Upper lobe of left lung (tissue), 6 donors: ENCODE data around the gene C12orf76. TPM values are rescaled to one million over a fixed set of nuclear protein-coding genes. Genes with fewer than 3 reads are reported as not detected.
A peak's percentile ranks its signal among the peaks of the same experiment; 100 is the strongest.

Experiments
- ATAC-seq, 2 donors: fragments of 200-7000 bp; cut with Tn5 transposase; one replicate each; pipeline ENCODE4 v1.9.1; 2022; ENCODE audit warnings: mild to moderate bottlenecking in 2 of 2, moderate library complexity in 2 of 2; ENCODE audit not compliant: low FRiP score in 2 of 2
- DNase-seq, 2 donors: peaks; one replicate each; pipeline ENCODE4 v3.0.0-alpha.2; 2019 to 2020
- H3K27ac ChIP-seq, 4 donors: fragments of 200-600 bp; sonication (generic); one replicate each; pipeline ENCODE4 v1.5.1; 2016 to 2019
- H3K27me3 ChIP-seq, 4 donors: fragments of 200-600 bp; sonication (generic); one replicate each; pipeline ENCODE4 v1.5.1; 2017 to 2019
- H3K36me3 ChIP-seq, 4 donors: fragments of 200-600 bp; sonication (generic); one replicate each; pipeline ENCODE4 v1.5.1; 2016 to 2019
- H3K4me1 ChIP-seq, 4 donors: fragments of 200-600 bp; sonication (generic); one replicate each; pipeline ENCODE4 v1.5.1; 2018 to 2019
- H3K4me3 ChIP-seq, 4 donors: fragments of 200-600 bp; sonication (generic); one replicate each; pipeline ENCODE4 v1.5.1; 2017 to 2019; ENCODE audit warnings: mild to moderate bottlenecking in 2 of 4, moderate library complexity in 1 of 4
- H3K9me3 ChIP-seq, 4 donors: fragments of 200-600 bp; sonication (generic); one replicate each; pipeline ENCODE4 v1.5.1; 2018 to 2019
- EP300 ChIP-seq, 4 donors: sonication (generic); formaldehyde crosslinking; IDR thresholded peaks; one replicate each; pipeline ENCODE4 v1.5.1; 2017; ENCODE audit warnings: antibody characterized with exemption in 4 of 4, control low read depth in 2 of 4
- POLR2A ChIP-seq, 4 donors: fragments of 450-650 bp; IDR thresholded peaks; one replicate each; pipeline ENCODE4 v1.5.1; 2016 to 2017; ENCODE audit warnings: antibody characterized with exemption in 4 of 4, mild to moderate bottlenecking in 2 of 4
- POLR2AphosphoS5 ChIP-seq, 2 donors: sonication (generic); formaldehyde crosslinking; IDR thresholded peaks; one replicate each; pipeline ENCODE4 v1.5.1; 2017; ENCODE audit warnings: antibody characterized with exemption in 2 of 2
- WGBS, 2 donors: methylation state at CpG; one replicate each; pipeline ENCODE4 v1.1.5; 2017 to 2018; 5-methylcytosine and 5-hydroxymethylcytosine counted together
- total RNA-seq, 6 donors: library from RNA; depleted of rRNA in 4 of 6; stranded (reverse); fragments of >200 nt in 4 of 6; gene quantifications; one replicate each; pipeline versions ENCODE4 v1.1.0 to v1.2.1, GENCODE V29; 2016 to 2021
- TF ChIP-seq, protein P1 (sequence below), 6 experiments: fragments of 450-650 bp in 4 of 6; fragments of 200-600 bp in 2 of 6; sonication (generic) in 2 of 6; IDR thresholded peaks; one replicate each; pipeline ENCODE4 v1.5.1; 2016 to 2019; ENCODE audit warnings: antibody characterized with exemption in 6 of 6
- donor health status: DM: no; HTN: no; CAD: no; lungs with moderate emphysema.
- donor health status: DM: no; HTN: yes; CAD: no; lungs with severe emphysema.

C12orf76 gene, protein sequence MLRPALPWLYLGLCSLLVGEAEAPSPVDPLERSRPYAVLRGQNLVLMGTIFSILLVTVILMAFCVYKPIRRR
- 10 to 100 TPM in 5 of 6 donors, 1 to 10 TPM in 1; 8.4 to 30.5 (median 19.6) TPM for total RNA-seq

DNA sequence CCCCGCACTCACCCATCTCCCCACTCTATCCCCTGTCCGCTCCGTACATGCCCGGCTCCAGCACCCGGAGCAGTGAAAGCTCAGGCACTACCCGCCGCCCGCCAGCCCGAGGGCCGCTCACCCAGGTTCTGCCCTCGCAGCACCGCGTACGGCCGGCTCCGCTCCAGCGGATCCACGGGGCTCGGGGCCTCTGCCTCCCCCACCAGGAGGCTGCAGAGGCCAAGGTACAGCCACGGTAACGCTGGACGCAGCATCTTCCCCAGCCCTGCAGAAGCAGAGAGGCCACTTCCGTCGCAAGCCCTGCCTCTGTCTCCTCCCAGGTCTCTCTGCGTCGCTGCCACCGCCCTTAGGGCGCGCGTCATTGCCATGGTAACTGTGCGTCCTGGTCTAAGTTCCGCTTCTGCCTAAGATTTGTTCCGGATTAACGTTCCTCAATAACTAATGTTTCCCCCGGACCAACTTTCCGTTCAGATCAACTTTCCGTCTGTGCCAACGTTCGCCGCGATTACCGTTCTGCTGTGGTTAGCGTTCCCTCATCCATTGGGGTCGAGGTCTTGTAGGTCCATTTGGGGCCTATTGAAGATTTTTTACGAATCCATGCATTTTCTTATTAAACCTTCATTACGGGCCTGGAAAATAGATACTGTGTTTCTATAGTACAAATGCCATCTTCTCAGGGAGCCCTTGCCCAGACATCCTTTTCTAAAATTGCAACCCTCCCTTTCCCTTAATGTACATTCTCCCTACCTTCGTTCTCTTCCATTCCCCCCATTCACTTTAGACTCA lies at the start of gene C12orf76:
Gene C12orf76, minus strand, starts transcription at position 281 of the 786 bp plus-strand sequence. Its CDS starts 27 bp downstream, at position 254.
- H3K9me3 ChIP-seq: no peaks in the 10 kb centered on the region
- peak within 1 kb of the TSS; percentile 72 to 96 (median 80) for H3K4me3 ChIP-seq
- H3K27ac ChIP-seq: peak within 1 kb of the TSS; percentile 70 to 88 (median 80)
- H3K36me3 ChIP-seq: peaks cover 0 to 11% (median 2%) of the 10 kb centered on the region in 4 donors
- peaks cover 18 to 32% (median 23%) of the 10 kb centered on the region in 4 donors for H3K4me1 ChIP-seq
- TF ChIP-seq POLR2A (IDR thresholded peaks at IDR 0.05) (peak in 3 of 4 donors; percentile 47 to 90 (median 69)), POLR2AphosphoS5 (IDR thresholded peaks at IDR 0.05) (peak; percentile 86 to 89), EP300 (IDR thresholded peaks at IDR 0.05) (no peak)
- TF ChIP-seq, protein P1, sequence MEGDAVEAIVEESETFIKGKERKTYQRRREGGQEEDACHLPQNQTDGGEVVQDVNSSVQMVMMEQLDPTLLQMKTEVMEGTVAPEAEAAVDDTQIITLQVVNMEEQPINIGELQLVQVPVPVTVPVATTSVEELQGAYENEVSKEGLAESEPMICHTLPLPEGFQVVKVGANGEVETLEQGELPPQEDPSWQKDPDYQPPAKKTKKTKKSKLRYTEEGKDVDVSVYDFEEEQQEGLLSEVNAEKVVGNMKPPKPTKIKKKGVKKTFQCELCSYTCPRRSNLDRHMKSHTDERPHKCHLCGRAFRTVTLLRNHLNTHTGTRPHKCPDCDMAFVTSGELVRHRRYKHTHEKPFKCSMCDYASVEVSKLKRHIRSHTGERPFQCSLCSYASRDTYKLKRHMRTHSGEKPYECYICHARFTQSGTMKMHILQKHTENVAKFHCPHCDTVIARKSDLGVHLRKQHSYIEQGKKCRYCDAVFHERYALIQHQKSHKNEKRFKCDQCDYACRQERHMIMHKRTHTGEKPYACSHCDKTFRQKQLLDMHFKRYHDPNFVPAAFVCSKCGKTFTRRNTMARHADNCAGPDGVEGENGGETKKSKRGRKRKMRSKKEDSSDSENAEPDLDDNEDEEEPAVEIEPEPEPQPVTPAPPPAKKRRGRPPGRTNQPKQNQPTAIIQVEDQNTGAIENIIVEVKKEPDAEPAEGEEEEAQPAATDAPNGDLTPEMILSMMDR (IDR thresholded peaks at IDR 0.05): peak in 2 of 6 experiments; percentile 23 to 36
- WGBS, 2 donors: 2 to 5% methylated on average over 18 to 38 of the region's 47 CpGs
- no peaks in the 10 kb centered on the region for H3K27me3 ChIP-seq
- DNase-seq: peak; percentile 94 to 98
- ATAC-seq: peak; percentile 98 to 100

DNA sequence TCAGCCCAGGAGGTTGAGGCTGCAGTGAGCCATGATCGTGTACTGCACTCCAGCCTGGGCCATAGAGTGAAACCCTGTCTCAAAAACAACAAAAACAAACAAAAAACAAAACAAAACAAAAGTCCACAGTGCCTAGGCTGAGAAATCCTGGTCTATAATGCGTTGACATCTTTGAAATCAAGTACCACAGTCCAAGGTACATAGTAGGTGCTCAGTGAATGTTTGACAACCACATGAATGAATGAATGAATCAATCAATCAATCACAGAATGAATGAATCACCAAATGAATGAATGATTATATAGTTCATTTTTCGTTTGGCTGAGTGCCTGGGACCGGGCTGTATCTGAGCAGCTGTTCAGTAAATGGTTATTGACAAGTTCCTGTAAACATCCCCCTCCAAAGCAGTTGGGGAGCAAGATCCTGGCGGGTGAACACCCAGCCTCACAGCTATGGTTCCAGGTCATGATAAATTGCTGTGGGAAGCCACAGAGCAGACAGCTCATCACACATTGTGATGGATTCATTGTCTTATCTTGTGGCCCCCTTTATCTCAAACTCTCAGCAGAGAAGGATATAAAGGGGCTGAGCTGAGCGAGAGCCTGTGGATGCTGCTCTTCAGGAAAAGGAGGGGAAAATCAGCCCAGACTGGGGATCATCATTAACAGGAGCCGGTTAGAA lies 45.4 kb upstream of the C12orf76 start:
- no peaks in the 10 kb centered on the region for H3K27me3 ChIP-seq
- no peaks in the 10 kb centered on the region for H3K36me3 ChIP-seq
- no peak for ATAC-seq
- no peak overlapping the region for H3K27ac ChIP-seq
- no peak overlapping the region for H3K4me3 ChIP-seq
- no peaks in the 10 kb centered on the region for H3K9me3 ChIP-seq
- TF ChIP-seq POLR2A (IDR thresholded peaks at IDR 0.05) (no peak), EP300 (IDR thresholded peaks at IDR 0.05) (no peak), POLR2AphosphoS5 (IDR thresholded peaks at IDR 0.05) (no peak)
- TF ChIP-seq, protein P1 (IDR thresholded peaks at IDR 0.05): no peak
- no peaks in the 10 kb centered on the region for H3K4me1 ChIP-seq
- WGBS, 2 donors: 49 to 52% methylated on average over 7 of the region's 7 CpGs
- DNase-seq: no peak

DNA sequence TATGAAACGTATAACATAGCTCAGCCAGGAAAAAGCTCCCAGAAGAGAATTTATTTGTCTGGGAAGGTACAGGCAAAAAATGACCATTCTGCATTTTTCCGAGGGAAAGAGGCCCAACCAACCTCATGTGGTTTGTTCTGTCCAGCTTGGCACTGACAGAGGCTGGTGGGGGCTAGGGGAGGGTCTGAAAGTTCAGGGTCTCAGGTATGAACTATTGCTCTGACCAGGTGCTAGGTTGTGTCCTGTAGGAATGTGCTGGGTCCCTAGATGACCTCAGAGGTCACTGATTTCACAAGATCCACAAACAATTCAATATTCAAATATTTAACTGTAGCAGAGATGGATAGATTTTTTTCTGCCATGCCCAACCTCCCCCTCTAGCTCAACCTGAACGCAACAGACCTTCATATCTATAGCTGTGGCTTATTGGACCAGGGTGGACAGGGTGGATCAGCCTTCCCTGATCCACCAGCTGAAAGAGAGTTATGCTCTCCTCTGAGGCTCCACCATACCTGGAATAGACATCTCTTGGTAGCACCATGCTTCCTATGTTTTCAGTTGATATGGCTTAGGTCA lies 42.9 kb upstream of the C12orf76 start:
- DNase-seq (no peak), ATAC-seq (no peak)
- TF ChIP-seq EP300 (IDR thresholded peaks at IDR 0.05) (no peak), POLR2A (IDR thresholded peaks at IDR 0.05) (no peak), POLR2AphosphoS5 (IDR thresholded peaks at IDR 0.05) (no peak)
- TF ChIP-seq, protein P1 (IDR thresholded peaks at IDR 0.05): no peak
- WGBS, 2 donors: 68 to 82% methylated on average over 3 of the region's 3 CpGs
- H3K4me3 ChIP-seq: no peak overlapping the region
- no peaks in the 10 kb centered on the region for H3K36me3 ChIP-seq
- H3K9me3 ChIP-seq: no peaks in the 10 kb centered on the region
- no peaks in the 10 kb centered on the region for H3K27me3 ChIP-seq
- no peaks in the 10 kb centered on the region for H3K4me1 ChIP-seq
- H3K27ac ChIP-seq: no peak overlapping the region

DNA sequence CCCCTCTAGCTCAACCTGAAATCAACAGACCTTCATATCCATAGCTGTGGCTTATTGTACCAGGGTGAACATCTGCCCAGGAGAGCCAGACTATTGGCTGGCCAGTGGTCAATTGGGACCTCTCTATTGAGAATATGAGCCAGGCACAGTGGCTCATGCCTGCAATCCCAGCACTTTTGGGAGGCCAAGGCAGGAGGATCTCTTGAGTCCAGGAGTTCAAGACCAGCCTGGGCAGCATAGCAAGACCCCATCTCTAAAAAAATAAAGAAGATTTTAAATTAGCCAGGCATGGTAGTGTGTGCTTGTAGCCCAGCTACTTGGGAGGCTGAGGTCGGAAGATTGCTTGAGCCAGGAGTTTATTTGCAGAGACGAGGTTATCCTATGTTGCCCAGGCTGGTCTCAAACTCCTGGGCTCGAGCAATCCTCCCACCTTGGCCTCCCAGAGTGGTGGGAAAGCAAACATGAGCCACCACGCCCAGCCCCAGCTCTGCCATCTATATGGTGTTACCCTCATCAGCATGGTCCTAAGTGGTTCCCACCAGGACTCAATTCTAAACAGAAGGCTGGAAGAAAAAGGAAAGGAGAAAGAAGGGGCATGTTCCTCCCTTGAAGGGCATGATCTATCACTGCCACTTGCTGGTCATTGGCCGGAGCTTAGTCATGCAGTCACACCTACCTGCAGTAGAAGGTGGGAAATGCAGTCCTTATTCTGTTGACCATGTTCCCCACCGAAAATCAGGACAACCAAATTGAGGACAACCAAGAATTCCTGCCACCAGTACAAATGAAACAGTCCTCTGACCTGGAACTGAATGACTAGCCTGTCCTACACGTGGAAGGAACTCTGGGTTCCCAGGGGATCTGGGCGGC lies 42.2 kb upstream of the C12orf76 start:
- ATAC-seq (no peak), DNase-seq (no peak)
- H3K4me1 ChIP-seq: no peaks in the 10 kb centered on the region
- WGBS, 2 donors: 83 to 89% methylated on average over 8 of the region's 8 CpGs
- no peaks in the 10 kb centered on the region for H3K36me3 ChIP-seq
- no peak overlapping the region for H3K27ac ChIP-seq
- no peak overlapping the region for H3K4me3 ChIP-seq
- no peaks in the 10 kb centered on the region for H3K9me3 ChIP-seq
- no peaks in the 10 kb centered on the region for H3K27me3 ChIP-seq
- TF ChIP-seq POLR2A (IDR thresholded peaks at IDR 0.05) (no peak), POLR2AphosphoS5 (IDR thresholded peaks at IDR 0.05) (no peak), EP300 (IDR thresholded peaks at IDR 0.05) (no peak)
- TF ChIP-seq, protein P1 (IDR thresholded peaks at IDR 0.05): no peak
